Activated CD8-positive, alpha-beta T cell treated with anti-CD3 and anti-CD28 coated beads for 36 hours (primary cell): ENCODE data around the gene SUMO3. TPM values are rescaled to one million over a fixed set of nuclear protein-coding genes. Genes with fewer than 3 reads are reported as not detected.
A peak's percentile ranks its signal among the peaks of the same experiment; 100 is the strongest.

Experiments used
- ATAC-seq: fragments of 200-7000 bp; cut with Tn5 transposase; one replicate; pipeline ENCODE4 v1.10.0; 2021; ENCODE audit warnings: mild to moderate bottlenecking, moderate library complexity
- CTCF ChIA-PET: fragments of 350-600 bp; sonication (Branson Sonifier 250); formaldehyde crosslinking; loops from one replicate; lab custom pipeline; 2021; ENCODE audit warnings: antibody characterized with exemption; lab: Charles Lee
- POLR2A ChIA-PET: fragments of 350-600 bp; sonication (Branson Sonifier 250); formaldehyde crosslinking; loops from one replicate; lab custom pipeline; 2021; ENCODE audit warnings: antibody characterized with exemption; lab: Charles Lee
- DNase-seq: peaks from one replicate; pipeline ENCODE4 v3.0.0-alpha.2; 2020
- H3K27ac Mint-ChIP-seq: one replicate; pipeline ENCODE4 v1.8.0; 2021; ENCODE audit warnings: mild to moderate bottlenecking, mixed read lengths
- H3K27me3 Mint-ChIP-seq: one replicate; pipeline ENCODE4 v1.8.0; 2021; ENCODE audit warnings: mixed read lengths
- H3K36me3 Mint-ChIP-seq: one replicate; pipeline ENCODE4 v1.8.0; 2021; ENCODE audit warnings: low read depth, mixed read lengths
- H3K4me1 Mint-ChIP-seq: one replicate; pipeline ENCODE4 v1.8.0; 2021; ENCODE audit warnings: low read depth, mixed read lengths
- H3K4me3 Mint-ChIP-seq: one replicate; pipeline ENCODE4 v1.8.0; 2021; ENCODE audit warnings: mild to moderate bottlenecking, moderate library complexity, mixed read lengths
- H3K9me3 Mint-ChIP-seq: one replicate; pipeline ENCODE4 v1.8.0; 2021; ENCODE audit warnings: mixed read lengths
- intact Hi-C: fragments of 100-400 bp; cut with micrococcal nuclease; formaldehyde crosslinking; loops from one replicate; pipeline ENCODE4 v1.10.0; 2022
- total RNA-seq, 2 experiments: library from RNA; stranded (reverse); gene quantifications; one replicate each; pipeline ENCODE4 v1.2.3, GENCODE V29; 2021
- TF ChIP-seq, protein P1 (sequence below): fragments of 200-600 bp; IDR thresholded peaks from one replicate; pipeline ENCODE4 v1.8.0; 2022; ENCODE audit warnings: antibody characterized with exemption, mild to moderate bottlenecking

SUMO3 gene
- total RNA-seq, 2 experiments from 2014 or later, result 69.8 to 72.9 TPM

DNA sequence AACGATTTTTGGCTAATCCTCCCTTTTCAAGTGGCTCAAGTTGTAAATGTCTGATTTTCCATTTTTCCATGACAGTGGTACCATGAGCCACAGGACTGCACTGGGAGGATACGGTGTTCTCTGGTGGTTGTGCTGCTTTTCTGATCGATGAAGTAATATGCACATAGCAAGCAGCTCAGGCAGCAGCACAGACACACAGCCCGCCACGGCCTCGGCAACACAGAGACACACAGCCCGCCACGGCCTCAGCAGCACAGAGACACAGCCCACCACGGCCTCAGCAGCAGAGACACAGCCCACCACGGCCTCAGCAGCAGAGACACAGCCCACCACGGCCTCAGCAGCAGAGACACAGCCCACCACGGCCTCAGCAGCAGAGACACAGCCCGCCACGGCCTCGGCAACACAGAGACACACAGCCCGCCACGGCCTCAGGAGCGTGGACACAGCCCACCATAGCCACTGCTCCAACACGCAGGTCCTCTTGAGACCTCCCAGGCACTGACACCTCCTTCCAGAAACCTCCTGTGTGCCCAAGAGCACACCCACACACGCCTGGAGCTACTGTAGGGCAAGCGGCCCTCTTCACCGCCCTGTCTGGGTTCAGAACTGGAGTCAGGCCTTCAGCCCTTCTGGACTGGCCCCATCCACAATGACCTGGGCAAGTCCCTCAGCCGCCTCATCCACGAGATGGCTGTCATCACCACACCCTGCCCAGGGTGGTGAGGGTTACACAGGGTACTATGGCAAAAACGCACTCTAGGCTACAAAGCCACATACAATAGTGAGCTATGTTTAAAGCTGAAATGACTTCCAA, 45.2 kb upstream of the SUMO3 start:
- no peak for DNase-seq
- Mint-ChIP-seq H3K9me3 (no peaks in the 10 kb centered on the region), H3K36me3 (peaks cover 31% of the 10 kb centered on the region), H3K27me3 (no peaks in the 10 kb centered on the region), H3K4me3 (no peak overlapping the region), H3K4me1 (peaks cover 51% of the 10 kb centered on the region), H3K27ac (peak overlapping the region; percentile 26)
- ChIA-PET POLR2A (no interaction called here), CTCF (no interaction called here)
- intact Hi-C loops, result no loop called here
- no peak for ATAC-seq
- TF ChIP-seq, protein P1, sequence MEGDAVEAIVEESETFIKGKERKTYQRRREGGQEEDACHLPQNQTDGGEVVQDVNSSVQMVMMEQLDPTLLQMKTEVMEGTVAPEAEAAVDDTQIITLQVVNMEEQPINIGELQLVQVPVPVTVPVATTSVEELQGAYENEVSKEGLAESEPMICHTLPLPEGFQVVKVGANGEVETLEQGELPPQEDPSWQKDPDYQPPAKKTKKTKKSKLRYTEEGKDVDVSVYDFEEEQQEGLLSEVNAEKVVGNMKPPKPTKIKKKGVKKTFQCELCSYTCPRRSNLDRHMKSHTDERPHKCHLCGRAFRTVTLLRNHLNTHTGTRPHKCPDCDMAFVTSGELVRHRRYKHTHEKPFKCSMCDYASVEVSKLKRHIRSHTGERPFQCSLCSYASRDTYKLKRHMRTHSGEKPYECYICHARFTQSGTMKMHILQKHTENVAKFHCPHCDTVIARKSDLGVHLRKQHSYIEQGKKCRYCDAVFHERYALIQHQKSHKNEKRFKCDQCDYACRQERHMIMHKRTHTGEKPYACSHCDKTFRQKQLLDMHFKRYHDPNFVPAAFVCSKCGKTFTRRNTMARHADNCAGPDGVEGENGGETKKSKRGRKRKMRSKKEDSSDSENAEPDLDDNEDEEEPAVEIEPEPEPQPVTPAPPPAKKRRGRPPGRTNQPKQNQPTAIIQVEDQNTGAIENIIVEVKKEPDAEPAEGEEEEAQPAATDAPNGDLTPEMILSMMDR, result no peak

GRCh38 chr21:44858791-44859190, 40.9 kb upstream of the SUMO3 start:
- TF ChIP-seq, protein P1, result no peak
- Mint-ChIP-seq H3K9me3 (no peaks in the 10 kb centered on the region), H3K4me3 (no peak overlapping the region), H3K27ac (no peak overlapping the region), H3K4me1 (peaks cover 32% of the 10 kb centered on the region), H3K36me3 (peaks cover 24% of the 10 kb centered on the region), H3K27me3 (no peaks in the 10 kb centered on the region)
- CTCF ChIA-PET, result no interaction called here
- no peak for ATAC-seq
- intact Hi-C loops, result no loop called here
- no peak for DNase-seq
- POLR2A ChIA-PET, result no interaction called here

- Mint-ChIP-seq H3K4me3 (no peak overlapping the region), H3K27me3 (no peaks in the 10 kb centered on the region), H3K36me3 (peaks cover 27% of the 10 kb centered on the region), H3K9me3 (no peaks in the 10 kb centered on the region), H3K4me1 (peaks cover 31% of the 10 kb centered on the region), H3K27ac (no peak overlapping the region)
- intact Hi-C loops, result no loop called here
- ChIA-PET CTCF (interaction anchor here (1.6 kb wide), 1 partner anchor 65 kb away, joined by 6 read pairs; no protein-coding TSS in a partner anchor), POLR2A (no interaction called here)
- TF ChIP-seq, protein P1, result no peak
- ATAC-seq (no peak), DNase-seq (no peak)
These were observed 40.4 kb upstream of the SUMO3 start for GRCh38 chr21:44858291-44858690.

- Mint-ChIP-seq H3K4me1 (peaks cover 29% of the 10 kb centered on the region), H3K27me3 (no peaks in the 10 kb centered on the region), H3K4me3 (no peak overlapping the region), H3K27ac (no peak overlapping the region), H3K9me3 (no peaks in the 10 kb centered on the region), H3K36me3 (peaks cover 36% of the 10 kb centered on the region)
- ATAC-seq (no peak), DNase-seq (no peak)
- intact Hi-C loops, result no loop called here
- TF ChIP-seq, protein P1, result no peak
- CTCF ChIA-PET, result interaction anchor here (1.6 kb wide), 1 partner anchor 64 kb away, joined by 6 read pairs; no protein-coding TSS in a partner anchor
- POLR2A ChIA-PET, result no interaction called here
These were observed 39.4 kb upstream of the SUMO3 start for GRCh38 chr21:44857127-44857892.

GRCh38 chr21:44856131-44856530, 38.3 kb upstream of the SUMO3 start:
- H3K27ac Mint-ChIP-seq, result no peak overlapping the region
- H3K36me3 Mint-ChIP-seq, result peaks cover 37% of the 10 kb centered on the region

More at GRCh38 chr21:44856131-44856530, 38.3 kb upstream of the SUMO3 start:
- no peaks in the 10 kb centered on the region for H3K9me3 Mint-ChIP-seq
- CTCF ChIA-PET, result interaction anchor here (1.4 kb wide), 1 partner anchor 55 kb away, joined by 4 read pairs; the partner anchor contains the start of gene UBE2G2
- H3K4me3 Mint-ChIP-seq, result no peak overlapping the region
- ATAC-seq (no peak), DNase-seq (no peak)
- peaks cover 32% of the 10 kb centered on the region for H3K4me1 Mint-ChIP-seq
- intact Hi-C loops, result no loop called here
- H3K27me3 Mint-ChIP-seq, result no peaks in the 10 kb centered on the region
- POLR2A ChIA-PET, result interaction anchor here (0.6 to 0.9 kb wide), 2 partner anchors 10 to 99 kb away, joined by 3 to 4 read pairs; no protein-coding TSS in a partner anchor
- TF ChIP-seq, protein P1, result no peak
